H9 (cell line): ENCODE results near the gene GALNT10. TPM values are rescaled to one million over a fixed set of nuclear protein-coding genes. Genes with fewer than 3 reads are reported as not detected.
A peak's percentile ranks its signal among the peaks of the same experiment; 100 is the strongest.

Experiments
- DNase-seq: peaks from one replicate; pipeline ENCODE4 v3.0.0-alpha.2; 2017
- H2AFZ ChIP-seq: one replicate; pipeline ENCODE4 v1.6.1; 2013; ENCODE audit warnings: mild to moderate bottlenecking, low read length, control low read depth, moderate library complexity
- H2AK5ac ChIP-seq: 2 replicates; pipeline ENCODE4 v1.6.1; 2013; ENCODE audit warnings: low read length, control low read depth, mixed read lengths; ENCODE audit not compliant: insufficient read length
- H2BK120ac ChIP-seq: one replicate; pipeline ENCODE4 v1.6.1; 2013; ENCODE audit warnings: low read depth, mild to moderate bottlenecking, low read length, control low read depth, inconsistent platforms; ENCODE audit not compliant: poor library complexity, severe bottlenecking
- H2BK12ac ChIP-seq: 2 replicates; pipeline ENCODE4 v1.6.1; 2013; ENCODE audit warnings: low read length, control low read depth, mixed read lengths, low read depth; ENCODE audit not compliant: insufficient read length
- H2BK15ac ChIP-seq: 2 replicates; pipeline ENCODE4 v1.6.1; 2013; ENCODE audit warnings: low read depth, low read length, control low read depth
- H2BK20ac ChIP-seq: one replicate; pipeline ENCODE4 v1.6.1; 2013; ENCODE audit warnings: low read depth, mild to moderate bottlenecking, low read length, control low read depth, inconsistent platforms; ENCODE audit not compliant: poor library complexity, severe bottlenecking
- H2BK5ac ChIP-seq: 2 replicates; pipeline ENCODE4 v1.6.1; 2013; ENCODE audit warnings: low read length, control low read depth, mixed read lengths; ENCODE audit not compliant: insufficient read length
- H3K14ac ChIP-seq: 2 replicates; pipeline ENCODE4 v1.6.1; 2013; ENCODE audit warnings: low read length, control low read depth; ENCODE audit not compliant: insufficient read depth
- H3K18ac ChIP-seq: 2 replicates; pipeline ENCODE4 v1.6.1; 2013; ENCODE audit warnings: low read depth, mild to moderate bottlenecking, mixed read lengths, low read length, control low read depth; ENCODE audit not compliant: insufficient read length
- H3K23ac ChIP-seq: 2 replicates; pipeline ENCODE4 v1.6.1; 2013; ENCODE audit warnings: low read length, control low read depth, mixed read lengths, low read depth; ENCODE audit not compliant: insufficient read length
- H3K23me2 ChIP-seq: 2 replicates; pipeline ENCODE4 v1.6.1; 2013; ENCODE audit warnings: low read depth, mild to moderate bottlenecking, mixed read lengths, low read length, control low read depth; ENCODE audit not compliant: insufficient read length, poor library complexity, severe bottlenecking
- H3K27ac ChIP-seq: 2 replicates; pipeline ENCODE4 v1.5.1; 2013; ENCODE audit warnings: low read length, control low read depth, mixed read lengths, low read depth; ENCODE audit not compliant: insufficient read length
- H3K27me3 ChIP-seq: 2 replicates; pipeline ENCODE4 v1.6.1; 2013; ENCODE audit warnings: low read length, control low read depth, inconsistent platforms; ENCODE audit not compliant: insufficient read depth
- H3K4ac ChIP-seq: 2 replicates; pipeline ENCODE4 v1.6.1; 2013; ENCODE audit warnings: low read depth, mild to moderate bottlenecking, control low read depth, inconsistent platforms, low read length, moderate library complexity
- H3K4me1 ChIP-seq: 2 replicates; pipeline ENCODE4 v1.6.1; 2013; ENCODE audit warnings: low read length, control low read depth, inconsistent platforms; ENCODE audit not compliant: insufficient read depth
- H3K4me2 ChIP-seq: 2 replicates; pipeline ENCODE4 v1.6.1; 2013; ENCODE audit warnings: low read length, control low read depth, mixed read lengths; ENCODE audit not compliant: insufficient read length, insufficient read depth
- H3K56ac ChIP-seq: 2 replicates; pipeline ENCODE4 v1.6.1; 2013; ENCODE audit warnings: low read depth, mild to moderate bottlenecking, mixed read lengths, low read length, control low read depth; ENCODE audit not compliant: insufficient read length
- H3K79me1 ChIP-seq: 2 replicates; pipeline ENCODE4 v1.6.1; 2013; ENCODE audit warnings: low read depth, mild to moderate bottlenecking, moderate library complexity, low read length, control low read depth, inconsistent platforms; ENCODE audit not compliant: insufficient read depth, poor library complexity, severe bottlenecking
- H3K79me2 ChIP-seq: 2 replicates; pipeline ENCODE4 v1.6.1; 2013; ENCODE audit warnings: low read length, control low read depth, inconsistent platforms; ENCODE audit not compliant: insufficient read depth
- H3K9ac ChIP-seq: 2 replicates; pipeline ENCODE4 v1.6.1; 2013; ENCODE audit warnings: low read length, control low read depth, mixed read lengths; ENCODE audit not compliant: insufficient read length; ENCODE audit errors: extremely low read depth
- H3K9me3 ChIP-seq: one replicate; pipeline ENCODE4 v1.6.1; 2013; ENCODE audit warnings: low read depth, low read length, inconsistent platforms; ENCODE audit not compliant: control insufficient read depth
- H3T11ph ChIP-seq: one replicate; pipeline ENCODE4 v1.6.1; 2013; ENCODE audit warnings: mild to moderate bottlenecking, low read length, control low read depth, inconsistent platforms
- H4K20me1 ChIP-seq: one replicate; pipeline ENCODE4 v1.6.1; 2013; ENCODE audit not compliant: control insufficient read depth, insufficient read length, insufficient read depth
- H4K5ac ChIP-seq: 2 replicates; pipeline ENCODE4 v1.6.1; 2013; ENCODE audit warnings: low read depth, mild to moderate bottlenecking, mixed read lengths, low read length, control low read depth; ENCODE audit not compliant: insufficient read length
- H4K8ac ChIP-seq: replicated peaks from 2 replicates; pipeline ENCODE4 v1.6.1; 2013; ENCODE audit warnings: low read length, control low read depth, mixed read lengths, low read depth; ENCODE audit not compliant: insufficient read length
- H4K91ac ChIP-seq: 2 replicates; pipeline ENCODE4 v1.6.1; 2013; ENCODE audit warnings: low read depth, mild to moderate bottlenecking, moderate library complexity, mixed read lengths, low read length, control low read depth; ENCODE audit not compliant: insufficient read length
- H3K27ac Mint-ChIP-seq, 3 experiments: 2 replicates in 2 of 3; 3 replicates in 1 of 3; pipeline ENCODE4 v1.8.0; 2020 to 2021; ENCODE audit warnings: mixed read lengths in 3 of 3, mild to moderate bottlenecking in 1 of 3, moderate library complexity in 1 of 3
- H3K27me3 Mint-ChIP-seq: 2 replicates; pipeline ENCODE4 v1.8.0; 2021; ENCODE audit warnings: low read depth, mild to moderate bottlenecking, moderate library complexity, mixed read lengths
- H3K36me3 Mint-ChIP-seq, 3 experiments: 2 replicates in 2 of 3; 3 replicates in 1 of 3; pipeline ENCODE4 v1.8.0; 2020 to 2021; ENCODE audit warnings: low read depth in 3 of 3, mixed read lengths in 3 of 3; ENCODE audit not compliant: insufficient read depth in 1 of 3
- H3K4me1 Mint-ChIP-seq, 2 experiments: 2 replicates each; pipeline ENCODE4 v1.8.0; 2020; ENCODE audit warnings: mixed read lengths in 2 of 2
- H3K4me3 Mint-ChIP-seq, 2 experiments: 2 replicates in 1 of 2; 3 replicates in 1 of 2; pipeline ENCODE4 v1.8.0; 2020 to 2021; ENCODE audit warnings: mild to moderate bottlenecking in 2 of 2, mixed read lengths in 2 of 2, moderate library complexity in 1 of 2
- H3K9me3 Mint-ChIP-seq, 2 experiments: 2 replicates in 1 of 2; 3 replicates in 1 of 2; pipeline ENCODE4 v1.8.0; 2020; ENCODE audit warnings: mild to moderate bottlenecking in 2 of 2, mixed read lengths in 2 of 2, moderate library complexity in 1 of 2
- CTCF ChIP-seq: fragments of 200-600 bp; sonication (generic); conservative IDR thresholded peaks from 3 replicates; pipeline ENCODE4 v1.8.0; 2021; ENCODE audit warnings: antibody characterized with exemption, mild to moderate bottlenecking
- WGBS: extraction: QIAGEN DNeasy Blood & Tissue Kit; methylation state at CpG from one replicate; pipeline ENCODE4 v1.1.7; 2013; ENCODE audit warnings: missing lambda C conversion rate, low lambda C conversion rate, mixed read lengths; ENCODE audit not compliant: insufficient read length; ENCODE audit errors: extremely low coverage; 5-methylcytosine and 5-hydroxymethylcytosine counted together
- total RNA-seq: library from RNA; stranded (reverse); gene quantifications from 2 replicates; pipeline ENCODE4 v1.2.1, GENCODE V29; 2021

The GALNT10 gene
- total RNA-seq, 1 experiment from 2014 or later: 15.4 TPM

DNA sequence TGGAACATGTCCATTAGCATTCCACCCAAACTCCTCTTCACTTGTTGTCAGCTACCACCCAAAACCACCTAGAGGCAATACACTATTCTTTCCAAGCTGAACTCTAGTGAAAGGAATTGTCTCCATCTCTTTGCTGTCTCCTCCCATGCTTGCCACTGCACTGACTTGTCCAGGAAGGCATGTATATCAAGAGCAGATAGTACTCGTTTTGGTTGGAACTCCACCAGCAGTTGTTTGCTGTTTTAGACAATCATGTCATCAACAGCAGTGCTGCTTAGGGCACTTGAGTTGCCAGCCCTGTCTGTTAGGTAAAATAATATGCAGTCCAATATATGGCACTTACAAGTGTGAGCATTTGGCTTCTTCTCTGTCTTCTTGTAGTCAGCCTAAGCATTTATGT is 175.3 kb downstream of the GALNT10 start:
- no peak for TF ChIP-seq CTCF
- Histone ChIP-seq H3K23ac (no peak overlapping the region), H3K9me3 (no peaks in the 10 kb centered on the region), H2BK15ac (no peak overlapping the region), H3K79me2 (no peaks in the 10 kb centered on the region), H4K20me1 (no peaks in the 10 kb centered on the region), H3K27me3 (no peaks in the 10 kb centered on the region), H2BK12ac (peak overlapping the region; percentile 66), H2BK20ac (no peak overlapping the region), H3T11ph (no peak overlapping the region), H4K91ac (no peak overlapping the region), H2AK5ac (no peak overlapping the region), H4K5ac (no peak overlapping the region), H3K14ac (no peak overlapping the region), H4K8ac (no peak overlapping the region), H2BK5ac (no peak overlapping the region), H3K4ac (no peak overlapping the region), H3K79me1 (no peaks in the 10 kb centered on the region), H3K18ac (no peak overlapping the region), H3K56ac (no peak overlapping the region), H3K27ac (no peak overlapping the region), H3K4me1 (peaks cover 8% of the 10 kb centered on the region; the same call in 1 of the 2 replicates), H3K23me2 (no peaks in the 10 kb centered on the region), H3K4me2 (no peak overlapping the region), H2AFZ (no peak overlapping the region), H2BK120ac (no peak overlapping the region), H3K9ac (no peak overlapping the region)
- no peak overlapping the region for H3K4me3 Mint-ChIP-seq
- no peaks in the 10 kb centered on the region for H3K36me3 Mint-ChIP-seq
- peaks cover 29 to 30% of the 10 kb centered on the region in 2 experiments for H3K4me1 Mint-ChIP-seq
- H3K27ac Mint-ChIP-seq: peak overlapping the region in 1 of 3 experiments; percentile 5; a peak in 2 of 7 replicates
- no CpG with 5 or more reads among the region's 1 CpG for WGBS
- no peak for DNase-seq
- no peaks in the 10 kb centered on the region; the same call in 1 of the 2 replicates for H3K27me3 Mint-ChIP-seq
- no peaks in the 10 kb centered on the region for H3K9me3 Mint-ChIP-seq
